GM18526 (cell line): Measurements from ENCODE around the gene BCL2L12.

ENCODE experiments used
- POLR2A ChIP-seq: IDR thresholded peaks from 3 replicates; pipeline ENCODE4 v1.6.1; 2011; ENCODE audit not compliant: insufficient read length; ENCODE audit errors: extremely low read depth

Gene BCL2L12

DNA sequence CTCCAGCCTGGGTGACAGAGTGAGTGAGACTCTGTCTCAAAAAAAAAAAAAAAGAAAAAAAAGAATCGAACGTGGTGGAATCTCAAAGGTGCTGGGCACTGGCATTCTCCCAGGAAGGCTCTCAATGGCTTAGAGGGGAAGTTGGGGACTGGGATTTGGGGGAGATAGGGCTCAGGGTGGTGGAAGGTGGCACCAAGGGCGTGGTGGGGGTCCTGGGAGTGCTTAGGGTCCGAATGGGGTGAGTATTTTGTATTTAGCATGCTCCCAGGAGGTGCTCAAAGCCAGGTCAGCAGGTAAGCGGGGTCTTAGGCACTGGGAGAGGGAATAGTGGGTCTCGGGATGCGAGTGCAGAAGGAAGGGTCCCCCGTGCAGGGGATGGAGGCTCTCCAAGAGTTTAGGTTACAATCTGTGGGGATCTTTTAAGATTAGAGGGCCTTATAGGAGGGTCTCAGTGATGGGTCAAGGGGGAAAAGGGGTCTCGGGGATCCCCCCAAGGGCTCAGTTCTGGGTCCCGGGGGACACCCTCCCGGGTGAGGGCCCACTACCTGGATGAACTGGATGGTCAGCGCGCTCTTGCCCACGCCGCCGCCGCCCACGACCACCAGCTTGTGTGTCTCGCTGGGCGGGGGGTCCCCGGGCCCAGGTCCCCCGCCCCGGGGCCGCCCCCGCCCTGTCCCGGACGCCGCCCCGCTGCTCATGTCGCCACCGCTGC is 26.2 kb upstream of the BCL2L12 start:
- TF ChIP-seq POLR2A, result no peak

DNA sequence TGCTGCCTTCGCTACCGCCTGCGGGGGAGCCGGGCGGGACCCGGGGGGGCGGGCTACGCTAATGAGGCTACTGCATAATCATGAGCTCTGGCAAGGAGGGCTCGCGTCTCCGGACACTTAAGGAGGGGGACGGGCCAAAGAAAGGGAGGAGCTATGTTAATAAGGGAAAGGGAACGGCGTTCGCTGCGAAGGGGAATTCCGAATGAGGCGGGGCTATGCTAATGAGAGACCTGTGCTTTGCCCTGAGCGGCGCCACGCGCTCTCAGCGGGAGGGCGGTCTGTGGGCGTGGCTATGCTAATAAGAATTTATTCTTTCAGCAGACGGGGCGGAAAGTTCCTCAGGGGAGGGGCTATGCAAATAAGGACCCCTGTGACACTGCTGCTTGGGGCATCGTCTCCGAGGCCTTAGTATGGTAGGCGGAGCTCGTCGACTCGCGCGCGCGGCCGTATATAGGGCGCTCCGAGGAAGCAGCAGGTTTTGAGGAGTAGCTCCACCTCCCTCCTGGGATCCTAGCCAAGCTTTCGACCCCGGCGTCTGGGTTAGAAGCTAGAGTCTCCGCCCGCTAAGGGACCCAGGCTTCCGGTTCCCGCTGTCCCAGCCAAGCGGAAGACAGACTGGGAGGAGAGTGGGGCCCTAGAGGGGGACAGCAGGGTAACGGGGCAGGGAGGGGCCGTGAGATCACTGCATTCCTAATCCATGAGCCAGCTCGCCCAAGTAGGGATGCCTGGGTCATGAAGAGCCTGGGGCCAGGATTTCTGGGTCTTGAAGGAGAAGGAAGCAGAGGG is 25.4 kb upstream of the BCL2L12 start, which contains the start of gene RRAS:
Gene RRAS, minus strand, starts transcription at position 31 of the 786 bp plus-strand sequence. CDS start 45 bp downstream, outside the sequence.
- peak; percentile 84 for TF ChIP-seq POLR2A

DNA sequence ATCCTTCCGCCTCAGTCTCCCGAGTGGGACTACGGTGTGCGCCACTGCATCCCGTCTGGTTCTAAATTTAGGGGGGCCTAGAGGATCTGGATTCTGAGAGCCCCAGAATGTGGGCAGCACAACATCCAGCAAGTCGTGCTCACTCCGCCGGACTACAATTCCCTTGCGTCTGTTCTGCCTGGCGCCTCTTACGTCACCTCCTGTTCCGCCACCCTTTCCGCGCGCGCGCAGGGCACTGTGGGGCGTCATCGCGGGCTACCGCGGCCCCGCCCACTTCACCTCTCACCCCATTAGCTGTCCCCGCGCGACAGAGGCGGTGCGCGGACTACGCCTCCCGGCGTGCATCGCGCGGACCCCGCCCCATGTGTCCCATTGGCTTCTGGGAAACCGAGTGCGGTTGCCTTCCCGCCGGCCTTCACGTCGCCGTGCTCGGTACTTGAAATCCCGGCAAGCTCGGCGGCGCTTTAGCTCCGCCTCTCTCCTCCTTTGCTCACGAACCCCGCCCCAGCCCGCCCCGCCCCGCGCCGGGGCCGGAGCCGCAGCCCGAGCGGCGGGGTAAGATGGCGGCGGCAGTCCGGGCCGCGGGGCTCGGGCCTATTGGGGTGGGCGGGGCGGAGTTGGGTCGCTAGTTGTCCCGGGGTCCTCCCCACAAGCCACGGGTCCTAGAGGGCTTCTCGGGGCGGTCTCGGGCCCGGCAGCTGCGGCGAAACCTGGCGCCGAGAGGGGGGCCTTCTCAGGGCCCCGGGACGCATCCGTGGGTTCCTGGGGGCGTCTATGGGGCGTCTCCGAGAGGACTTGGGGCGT is 23.8 kb upstream of the BCL2L12 start, which contains the start of gene SCAF1:
Gene SCAF1, plus strand, starts transcription at position 522 of the 804 bp plus-strand sequence. CDS start 2,818 bp downstream, outside the sequence.
- TF ChIP-seq POLR2A, result peak; percentile 42

DNA sequence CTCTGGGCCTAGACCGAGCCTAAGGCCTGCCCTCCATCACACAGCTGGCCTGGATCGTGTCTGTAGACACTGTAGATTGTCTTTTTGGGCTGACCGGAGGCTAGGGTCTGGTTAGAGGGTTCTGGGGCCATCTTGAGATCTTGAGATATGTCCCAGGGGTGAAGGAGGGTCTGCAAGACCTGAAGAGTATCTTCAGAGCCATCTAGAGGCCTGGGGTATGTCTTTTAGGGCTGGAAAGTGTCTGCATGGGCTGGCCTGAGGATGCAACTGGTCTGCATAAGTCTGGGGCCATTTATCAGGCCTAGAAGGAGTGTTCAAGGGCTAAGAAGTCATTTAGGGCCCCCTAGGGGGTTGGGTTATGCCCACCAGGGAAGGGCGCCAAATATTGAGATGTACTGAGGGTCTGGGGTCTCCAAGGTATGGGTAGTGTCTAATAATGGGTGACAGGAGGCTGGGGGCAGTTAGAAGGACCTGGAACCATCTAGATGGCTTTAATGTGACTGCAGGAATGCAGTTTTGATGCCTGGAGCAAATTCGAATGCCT is 23.2 kb upstream of the BCL2L12 start:
- no peak for TF ChIP-seq POLR2A

DNA sequence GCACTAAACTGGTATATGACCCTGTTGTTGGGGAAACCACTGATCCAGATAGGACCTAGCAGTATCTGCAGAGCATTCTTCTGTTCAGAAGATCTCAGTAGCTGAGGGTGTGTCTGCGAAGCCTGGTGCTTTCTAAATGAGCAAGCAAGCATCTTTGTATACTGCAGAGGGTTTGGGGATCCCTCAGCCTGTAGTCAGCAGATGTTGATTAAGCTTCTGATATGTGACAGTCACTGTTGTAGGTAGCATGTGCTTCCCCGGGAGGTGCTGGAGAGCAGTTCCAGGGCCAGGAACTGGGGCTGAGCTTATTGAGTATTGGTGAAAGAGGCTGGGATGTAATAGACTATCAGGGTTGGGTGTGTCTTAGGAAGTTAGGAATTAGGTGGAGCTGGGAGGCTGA is 22.3 kb upstream of the BCL2L12 start:
- no peak for TF ChIP-seq POLR2A

DNA sequence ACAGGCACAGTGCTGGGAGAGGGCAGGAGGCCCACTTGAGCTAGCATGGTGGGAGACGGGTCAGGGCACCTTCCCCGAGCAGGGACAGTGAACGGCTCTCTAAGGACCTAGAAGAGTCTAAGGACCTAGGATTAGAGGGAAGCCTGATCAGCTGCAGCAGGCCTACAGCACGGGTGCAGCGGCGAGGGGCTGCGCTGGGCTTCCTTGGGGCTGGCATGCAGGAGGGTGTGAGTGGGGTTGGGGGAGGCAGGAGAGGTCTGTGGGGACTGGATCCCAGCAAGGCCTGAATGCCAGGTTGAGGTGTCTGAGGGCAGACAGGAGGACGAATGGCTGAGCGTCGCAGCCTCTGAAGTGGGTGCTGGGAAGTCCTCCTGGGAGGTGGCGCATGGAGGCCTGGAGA is 20.1 kb upstream of the BCL2L12 start:
- TF ChIP-seq POLR2A, result no peak

DNA sequence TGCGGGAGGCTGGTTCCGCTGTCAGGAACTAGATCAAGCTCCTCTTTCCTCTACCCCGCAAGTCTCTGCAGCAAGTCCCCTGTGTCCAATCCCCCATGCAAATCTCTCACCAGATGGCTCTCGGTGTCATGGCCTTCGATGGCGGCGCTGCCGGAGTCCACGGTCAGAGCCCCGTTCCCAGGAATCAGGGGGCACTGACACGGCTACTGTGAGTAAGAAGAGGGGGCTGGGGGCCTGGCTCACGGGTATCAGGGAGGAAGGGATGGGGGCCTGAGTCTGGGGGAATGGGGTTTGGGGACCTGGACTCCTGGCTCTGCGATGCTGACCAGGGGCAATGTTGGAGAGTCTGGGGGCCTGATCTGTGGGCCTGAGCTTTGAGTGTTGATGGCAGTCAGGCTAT is 19.7 kb upstream of the BCL2L12 start:
- TF ChIP-seq POLR2A, result no peak

DNA sequence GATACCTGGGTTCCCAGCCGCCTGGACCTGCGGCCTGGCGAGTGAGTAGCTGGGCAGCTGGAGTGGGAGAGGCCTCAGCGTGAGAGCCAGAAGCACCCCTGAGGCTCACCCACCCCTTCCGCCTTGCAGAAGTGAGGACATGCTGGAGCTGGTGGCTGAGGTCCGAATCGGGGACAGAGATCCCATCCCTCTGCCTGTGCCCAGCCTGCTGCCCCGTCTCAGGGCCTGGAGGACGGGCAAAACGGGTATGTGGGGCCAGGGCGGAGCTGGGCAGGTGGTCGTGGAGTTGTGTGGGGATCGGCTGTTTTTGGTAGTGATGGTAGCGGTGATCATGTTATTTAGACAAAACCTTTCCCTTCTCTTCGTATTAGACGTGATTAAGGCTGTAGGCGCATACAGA is 19.1 kb upstream of the BCL2L12 start:
- no peak for TF ChIP-seq POLR2A

DNA sequence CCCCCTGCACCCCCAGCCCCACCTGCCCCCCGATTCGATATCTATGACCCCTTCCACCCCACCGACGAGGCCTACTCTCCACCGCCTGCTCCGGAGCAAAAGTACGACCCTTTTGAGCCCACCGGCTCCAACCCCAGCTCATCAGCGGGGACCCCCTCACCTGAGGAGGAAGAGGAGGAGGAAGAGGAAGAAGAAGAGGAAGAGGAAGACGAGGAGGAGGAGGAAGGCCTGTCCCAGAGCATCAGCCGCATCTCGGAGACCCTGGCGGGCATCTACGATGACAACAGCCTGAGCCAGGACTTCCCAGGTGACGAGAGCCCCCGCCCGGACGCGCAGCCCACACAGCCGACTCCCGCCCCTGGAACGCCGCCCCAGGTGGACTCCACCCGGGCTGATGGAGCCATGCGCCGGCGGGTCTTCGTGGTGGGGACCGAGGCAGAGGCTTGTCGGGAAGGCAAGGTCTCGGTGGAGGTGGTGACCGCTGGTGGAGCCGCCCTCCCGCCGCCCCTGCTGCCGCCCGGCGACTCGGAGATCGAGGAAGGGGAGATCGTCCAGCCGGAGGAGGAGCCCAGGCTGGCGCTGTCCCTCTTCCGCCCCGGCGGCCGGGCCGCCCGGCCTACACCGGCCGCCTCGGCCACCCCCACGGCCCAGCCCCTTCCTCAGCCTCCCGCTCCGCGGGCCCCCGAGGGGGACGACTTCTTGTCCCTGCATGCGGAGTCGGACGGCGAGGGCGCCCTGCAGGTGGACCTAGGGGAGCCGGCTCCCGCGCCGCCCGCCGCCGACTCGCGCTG is 14.5 kb upstream of the BCL2L12 start:
- TF ChIP-seq POLR2A, result no peak

DNA sequence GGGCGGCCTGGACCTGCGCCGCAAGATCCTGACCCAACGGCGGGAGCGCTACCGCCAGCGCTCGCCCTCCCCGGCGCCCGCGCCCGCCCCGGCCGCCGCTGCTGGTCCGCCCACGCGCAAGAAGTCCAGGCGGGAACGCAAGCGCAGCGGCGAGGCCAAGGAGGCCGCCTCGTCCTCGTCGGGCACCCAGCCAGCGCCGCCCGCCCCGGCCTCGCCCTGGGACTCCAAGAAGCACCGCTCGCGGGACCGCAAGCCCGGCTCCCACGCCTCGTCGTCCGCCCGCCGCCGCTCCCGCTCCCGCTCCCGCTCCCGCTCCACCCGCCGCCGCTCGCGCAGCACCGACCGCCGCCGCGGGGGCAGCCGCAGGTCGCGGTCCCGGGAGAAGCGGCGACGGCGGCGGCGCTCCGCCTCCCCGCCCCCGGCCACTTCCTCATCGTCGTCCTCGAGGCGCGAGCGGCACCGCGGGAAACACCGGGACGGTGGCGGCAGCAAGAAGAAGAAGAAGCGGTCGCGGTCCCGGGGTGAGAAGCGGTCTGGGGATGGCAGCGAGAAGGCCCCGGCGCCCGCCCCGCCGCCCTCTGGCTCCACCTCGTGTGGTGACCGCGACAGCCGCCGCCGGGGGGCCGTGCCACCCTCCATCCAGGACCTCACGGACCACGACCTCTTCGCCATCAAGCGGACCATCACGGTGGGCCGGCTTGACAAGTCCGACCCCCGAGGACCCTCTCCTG is 13.7 kb upstream of the BCL2L12 start:
- TF ChIP-seq POLR2A, result no peak

DNA sequence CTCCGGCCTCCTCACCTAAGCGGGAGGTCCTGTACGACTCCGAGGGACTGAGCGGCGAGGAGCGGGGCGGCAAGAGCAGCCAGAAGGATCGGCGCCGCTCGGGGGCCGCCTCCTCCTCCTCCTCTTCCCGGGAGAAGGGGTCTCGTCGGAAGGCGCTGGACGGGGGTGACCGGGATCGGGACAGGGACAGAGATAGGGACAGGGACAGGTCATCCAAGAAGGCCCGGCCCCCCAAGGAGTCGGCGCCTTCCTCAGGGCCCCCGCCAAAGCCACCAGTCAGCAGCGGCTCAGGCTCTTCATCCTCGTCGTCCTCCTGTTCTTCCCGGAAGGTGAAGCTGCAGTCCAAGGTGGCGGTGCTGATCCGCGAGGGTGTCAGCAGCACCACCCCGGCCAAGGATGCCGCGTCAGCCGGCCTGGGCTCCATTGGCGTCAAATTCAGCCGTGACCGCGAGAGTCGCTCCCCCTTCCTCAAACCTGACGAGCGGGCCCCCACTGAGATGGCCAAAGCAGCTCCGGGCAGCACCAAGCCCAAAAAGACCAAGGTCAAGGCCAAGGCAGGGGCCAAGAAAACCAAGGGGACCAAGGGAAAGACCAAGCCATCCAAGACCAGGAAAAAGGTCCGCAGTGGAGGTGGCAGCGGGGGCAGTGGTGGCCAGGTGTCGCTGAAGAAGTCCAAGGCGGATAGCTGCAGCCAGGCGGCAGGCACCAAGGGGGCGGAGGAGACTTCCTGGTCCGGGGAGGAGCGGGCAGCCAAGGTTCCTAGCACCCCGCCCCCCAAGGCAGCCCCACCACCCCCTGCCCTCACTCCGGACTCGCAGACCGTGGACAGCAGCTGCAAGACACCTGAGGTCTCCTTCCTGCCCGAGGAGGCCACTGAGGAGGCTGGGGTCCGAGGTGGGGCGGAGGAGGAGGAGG is 12.9 kb upstream of the BCL2L12 start:
- TF ChIP-seq POLR2A, result no peak

DNA sequence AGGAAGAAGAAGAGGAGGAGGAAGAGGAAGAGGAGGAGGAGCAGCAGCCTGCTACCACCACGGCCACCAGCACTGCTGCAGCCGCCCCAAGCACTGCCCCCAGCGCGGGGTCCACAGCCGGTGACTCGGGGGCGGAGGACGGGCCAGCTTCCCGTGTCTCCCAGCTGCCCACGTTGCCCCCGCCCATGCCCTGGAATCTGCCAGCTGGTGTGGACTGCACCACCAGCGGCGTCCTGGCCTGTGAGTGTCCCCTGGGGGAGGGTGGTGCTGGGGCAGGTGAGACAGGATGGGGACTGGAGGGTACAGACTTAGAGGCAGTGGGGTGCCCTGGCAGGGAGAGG is 12.3 kb upstream of the BCL2L12 start:
- TF ChIP-seq POLR2A, result no peak

DNA sequence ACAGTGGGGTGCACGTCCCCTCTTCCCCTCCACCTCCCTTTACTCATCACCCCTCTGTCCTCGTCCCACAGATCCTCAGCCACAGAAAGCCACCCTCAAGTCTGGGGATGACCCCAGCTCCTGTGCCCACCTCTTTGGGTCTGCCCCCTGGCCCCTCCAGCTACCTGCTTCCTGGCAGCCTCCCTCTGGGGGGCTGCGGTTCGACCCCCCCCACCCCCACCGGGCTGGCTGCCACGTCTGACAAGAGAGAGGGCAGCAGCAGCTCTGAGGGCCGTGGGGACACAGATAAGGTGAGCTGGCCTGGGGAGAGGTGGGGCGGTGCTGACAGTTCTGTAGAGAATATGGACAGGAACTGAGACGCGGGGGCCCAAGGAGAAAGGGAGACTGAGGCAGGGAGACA is 11.2 kb upstream of the BCL2L12 start:
- no peak for TF ChIP-seq POLR2A
